Panc1 (cell line): ENCODE measurements around the gene ASIC1. TPM values are rescaled to one million over a fixed set of nuclear protein-coding genes. Genes with fewer than 3 reads are reported as not detected.

Experiments
- ATAC-seq: fragments of 200-7000 bp; cut with Tn5 transposase; 2 replicates; pipeline ENCODE4 v1.9.1; 2020; ENCODE audit warnings: mild to moderate bottlenecking, moderate library complexity
- BruUV-seq: library from RNA; stranded (reverse); fragments of 400-500 nt; replicated peaks from 2 replicates; lab custom pipeline; 2021; lab: Mats Ljungman, UMichigan
- CTCF ChIA-PET: fragments of 300-600 bp; sonication (Branson Sonifier 250); formaldehyde crosslinking; loops from one replicate; lab custom pipeline; 2022; ENCODE audit warnings: antibody characterized with exemption; lab: Charles Lee
- POLR2A ChIA-PET: fragments of 300-600 bp; sonication (Branson Sonifier 250); formaldehyde crosslinking; loops from one replicate; lab custom pipeline; 2022; ENCODE audit warnings: antibody characterized with exemption; lab: Charles Lee
- DNase-seq: peaks from one replicate; pipeline ENCODE4 v3.0.0-alpha.2; 2010; ENCODE audit warnings: low read depth, low spot score
- H3K27ac ChIP-seq: 2 replicates; pipeline ENCODE4 v1.5.1; 2011; ENCODE audit warnings: mild to moderate bottlenecking, low read length, inconsistent platforms
- H3K27me3 ChIP-seq: fragments of 200-500 bp; sonication (Bioruptor generic); 2 replicates; pipeline ENCODE4 v1.6.0; 2014; ENCODE audit warnings: low read length, inconsistent platforms; ENCODE audit not compliant: control insufficient read depth, insufficient read depth
- H3K36me3 ChIP-seq: fragments of 200-500 bp; sonication (Bioruptor generic); 2 replicates; pipeline ENCODE4 v1.5.1; 2014; ENCODE audit warnings: inconsistent platforms, mild to moderate bottlenecking, low read length, moderate library complexity; ENCODE audit not compliant: control insufficient read depth, insufficient read depth
- H3K4me1 ChIP-seq: 2 replicates; pipeline ENCODE4 v1.5.1; 2011; ENCODE audit warnings: inconsistent platforms, mild to moderate bottlenecking, low read length, moderate library complexity; ENCODE audit not compliant: control insufficient read depth, insufficient read depth
- H3K4me3 ChIP-seq, 2 experiments: 2 replicates each; pipeline ENCODE4 v1.5.1; 2011 to 2012; ENCODE audit warnings: low read depth in 2 of 2, low read length in 2 of 2, mild to moderate bottlenecking in 2 of 2, inconsistent platforms in 1 of 2, moderate library complexity in 1 of 2
- H3K9me3 ChIP-seq: fragments of 200-500 bp; sonication (Bioruptor generic); 2 replicates; pipeline ENCODE4 v1.5.1; 2014; ENCODE audit warnings: low read depth, mild to moderate bottlenecking, inconsistent platforms, low read length, moderate library complexity; ENCODE audit not compliant: control insufficient read depth, insufficient read depth
- POLR2AphosphoS5 ChIP-seq: IDR thresholded peaks from 2 replicates; pipeline ENCODE4 v1.6.1; 2012; ENCODE audit warnings: mild to moderate bottlenecking, low read depth, low read length, moderate library complexity
- SIN3A ChIP-seq: IDR thresholded peaks from 2 replicates; pipeline ENCODE4 v1.6.1; 2012; ENCODE audit warnings: low read depth, mild to moderate bottlenecking, low read length, moderate library complexity, borderline replicate concordance; ENCODE audit not compliant: insufficient read depth
- TCF7L2 ChIP-seq: IDR thresholded peaks from 2 replicates; pipeline ENCODE4 v1.6.1; 2011; ENCODE audit warnings: mild to moderate bottlenecking, low read depth, low read length, inconsistent platforms
- in situ Hi-C: cut with HindIII; loops from 2 replicates; pipeline ENCODE4 v1.10.0; 2016; ENCODE audit warnings: low sequenced_read_pairs, low pct_unique_long_range_greater_than_20kb
- intact Hi-C: fragments of 100-400 bp; cut with micrococcal nuclease; formaldehyde crosslinking; loops from one replicate; pipeline ENCODE4 v1.10.0; 2022; ENCODE audit not compliant: unreplicated experiment
- total RNA-seq: library from RNA; stranded (reverse); gene quantifications from one replicate; pipeline ENCODE4 v1.2.1, GENCODE V29; 2021; ENCODE audit not compliant: unreplicated experiment
- TF ChIP-seq, protein P1 (sequence below): fragments of 450-650 bp; IDR thresholded peaks from 2 replicates; pipeline ENCODE4 v1.5.1; 2017; ENCODE audit warnings: mild to moderate bottlenecking
- TF ChIP-seq, protein P2 (sequence below), 2 experiments: IDR thresholded peaks; 2 replicates each; pipeline ENCODE4 v1.6.1; 2011 to 2012; ENCODE audit warnings: low read depth in 2 of 2, control low read depth in 1 of 2, low read length in 1 of 2, mild to moderate bottlenecking in 1 of 2, moderate library complexity in 1 of 2; ENCODE audit not compliant: insufficient read depth in 1 of 2

The ASIC1 gene
- total RNA-seq, 1 experiment from 2014 or later: 13.5 TPM

DNA sequence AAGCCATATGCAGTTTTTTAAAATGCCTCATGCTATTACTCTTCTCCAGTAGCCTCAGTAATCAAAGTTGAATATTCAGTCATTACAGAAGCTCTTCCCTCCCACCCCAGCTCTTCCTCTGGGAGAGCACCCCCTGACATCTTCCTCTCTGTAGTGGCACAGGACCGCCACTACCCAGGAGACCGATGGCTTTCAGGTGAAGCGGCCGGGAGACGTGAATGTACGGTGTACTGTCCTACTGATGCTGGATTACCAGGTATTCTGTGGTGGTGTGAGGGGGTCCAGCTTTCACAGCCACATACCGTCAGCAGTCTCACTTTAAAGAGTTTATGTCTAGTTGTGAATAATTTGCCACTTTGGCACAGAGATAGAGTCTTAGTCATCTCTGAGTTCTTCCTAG lies 32.3 kb downstream of the ASIC1 start:
- Histone ChIP-seq H3K27ac (no peak overlapping the region), H3K4me1 (peaks cover 6% of the 10 kb centered on the region; the same call in 1 of the 2 replicates), H3K36me3 (peaks cover 18% of the 10 kb centered on the region), H3K27me3 (no peaks in the 10 kb centered on the region), H3K9me3 (no peaks in the 10 kb centered on the region), H3K4me3 (no peak overlapping the region)
- DNase-seq (no peak), ATAC-seq (no peak)
- no TSS peak for BruUV-seq
- in situ Hi-C loops: no loop called here
- intact Hi-C loops: loop anchor here (10.0 kb wide), 1 partner anchor 225 kb away; no protein-coding TSS in a partner anchor
- TF ChIP-seq POLR2AphosphoS5 (no peak), SIN3A (no peak), TCF7L2 (no peak)
- TF ChIP-seq, protein P1, sequence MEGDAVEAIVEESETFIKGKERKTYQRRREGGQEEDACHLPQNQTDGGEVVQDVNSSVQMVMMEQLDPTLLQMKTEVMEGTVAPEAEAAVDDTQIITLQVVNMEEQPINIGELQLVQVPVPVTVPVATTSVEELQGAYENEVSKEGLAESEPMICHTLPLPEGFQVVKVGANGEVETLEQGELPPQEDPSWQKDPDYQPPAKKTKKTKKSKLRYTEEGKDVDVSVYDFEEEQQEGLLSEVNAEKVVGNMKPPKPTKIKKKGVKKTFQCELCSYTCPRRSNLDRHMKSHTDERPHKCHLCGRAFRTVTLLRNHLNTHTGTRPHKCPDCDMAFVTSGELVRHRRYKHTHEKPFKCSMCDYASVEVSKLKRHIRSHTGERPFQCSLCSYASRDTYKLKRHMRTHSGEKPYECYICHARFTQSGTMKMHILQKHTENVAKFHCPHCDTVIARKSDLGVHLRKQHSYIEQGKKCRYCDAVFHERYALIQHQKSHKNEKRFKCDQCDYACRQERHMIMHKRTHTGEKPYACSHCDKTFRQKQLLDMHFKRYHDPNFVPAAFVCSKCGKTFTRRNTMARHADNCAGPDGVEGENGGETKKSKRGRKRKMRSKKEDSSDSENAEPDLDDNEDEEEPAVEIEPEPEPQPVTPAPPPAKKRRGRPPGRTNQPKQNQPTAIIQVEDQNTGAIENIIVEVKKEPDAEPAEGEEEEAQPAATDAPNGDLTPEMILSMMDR: no peak
- TF ChIP-seq, protein P2, sequence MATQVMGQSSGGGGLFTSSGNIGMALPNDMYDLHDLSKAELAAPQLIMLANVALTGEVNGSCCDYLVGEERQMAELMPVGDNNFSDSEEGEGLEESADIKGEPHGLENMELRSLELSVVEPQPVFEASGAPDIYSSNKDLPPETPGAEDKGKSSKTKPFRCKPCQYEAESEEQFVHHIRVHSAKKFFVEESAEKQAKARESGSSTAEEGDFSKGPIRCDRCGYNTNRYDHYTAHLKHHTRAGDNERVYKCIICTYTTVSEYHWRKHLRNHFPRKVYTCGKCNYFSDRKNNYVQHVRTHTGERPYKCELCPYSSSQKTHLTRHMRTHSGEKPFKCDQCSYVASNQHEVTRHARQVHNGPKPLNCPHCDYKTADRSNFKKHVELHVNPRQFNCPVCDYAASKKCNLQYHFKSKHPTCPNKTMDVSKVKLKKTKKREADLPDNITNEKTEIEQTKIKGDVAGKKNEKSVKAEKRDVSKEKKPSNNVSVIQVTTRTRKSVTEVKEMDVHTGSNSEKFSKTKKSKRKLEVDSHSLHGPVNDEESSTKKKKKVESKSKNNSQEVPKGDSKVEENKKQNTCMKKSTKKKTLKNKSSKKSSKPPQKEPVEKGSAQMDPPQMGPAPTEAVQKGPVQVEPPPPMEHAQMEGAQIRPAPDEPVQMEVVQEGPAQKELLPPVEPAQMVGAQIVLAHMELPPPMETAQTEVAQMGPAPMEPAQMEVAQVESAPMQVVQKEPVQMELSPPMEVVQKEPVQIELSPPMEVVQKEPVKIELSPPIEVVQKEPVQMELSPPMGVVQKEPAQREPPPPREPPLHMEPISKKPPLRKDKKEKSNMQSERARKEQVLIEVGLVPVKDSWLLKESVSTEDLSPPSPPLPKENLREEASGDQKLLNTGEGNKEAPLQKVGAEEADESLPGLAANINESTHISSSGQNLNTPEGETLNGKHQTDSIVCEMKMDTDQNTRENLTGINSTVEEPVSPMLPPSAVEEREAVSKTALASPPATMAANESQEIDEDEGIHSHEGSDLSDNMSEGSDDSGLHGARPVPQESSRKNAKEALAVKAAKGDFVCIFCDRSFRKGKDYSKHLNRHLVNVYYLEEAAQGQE (IDR thresholded peaks at IDR 0.05; ENCODE audit: insufficient read depth in 1 of 2, low read depth in 2 of 2, low read length in 1 of 2): no peak
- ChIA-PET CTCF (interaction anchor here (0.6 kb wide), 2 partner anchors 123 to 479 kb away, joined by 7 read pairs; no protein-coding TSS in a partner anchor), POLR2A (interaction anchor here (0.7 kb wide), 1 partner anchor 12 kb away, joined by 3 read pairs; no protein-coding TSS in a partner anchor)

DNA sequence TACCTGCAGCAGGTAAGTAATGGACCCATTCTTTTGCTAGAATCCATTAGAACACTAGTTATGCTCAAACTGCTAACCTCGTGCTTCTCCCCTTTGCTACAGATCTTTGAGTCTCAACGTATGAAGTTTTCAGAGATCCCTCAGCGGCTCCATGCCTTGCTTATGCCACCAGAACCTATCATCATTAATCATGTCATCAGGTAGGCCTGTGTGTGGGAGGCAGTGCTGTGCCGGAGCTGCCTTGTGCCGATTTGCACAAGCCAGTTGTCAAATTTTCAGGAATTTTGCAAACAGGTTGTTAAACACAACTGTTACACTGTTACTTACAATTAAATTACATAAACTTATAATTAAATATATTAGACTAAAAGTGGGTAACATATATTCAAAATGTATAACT lies 33.0 kb downstream of the ASIC1 start:
- ChIA-PET POLR2A (no interaction called here), CTCF (interaction anchor here (0.6 kb wide), 3 partner anchors 124 to 478 kb away, joined by 5 to 7 read pairs (median 7); no protein-coding TSS in a partner anchor)
- H3K9me3 ChIP-seq: no peaks in the 10 kb centered on the region
- no peak for TF ChIP-seq SIN3A
- TF ChIP-seq, protein P1: no peak
- TF ChIP-seq, protein P2 (IDR thresholded peaks at IDR 0.05; ENCODE audit: insufficient read depth in 1 of 2, low read depth in 2 of 2, low read length in 1 of 2): no peak
- TF ChIP-seq POLR2AphosphoS5: no peak
- no TSS peak for BruUV-seq
- in situ Hi-C loops (no loop called here), intact Hi-C loops (no loop called here)
- no peaks in the 10 kb centered on the region for H3K27me3 ChIP-seq
- no peak for DNase-seq
- no peak for ATAC-seq
- H3K27ac ChIP-seq: no peak overlapping the region
- H3K4me1 ChIP-seq: peaks cover 6% of the 10 kb centered on the region; the same call in 1 of the 2 replicates
- H3K4me3 ChIP-seq: no peak overlapping the region
- H3K36me3 ChIP-seq: peaks cover 18% of the 10 kb centered on the region
